Pancreas (tissue), 10 donors: Measurements from ENCODE around the gene BLTP3A. TPM values are rescaled to one million over a fixed set of nuclear protein-coding genes. Genes with fewer than 3 reads are reported as not detected.
A peak's percentile ranks its signal among the peaks of the same experiment; 100 is the strongest.
"Not testable (repeated sequence)": the region's sequence is repeated elsewhere in the genome, so short reads cannot be mapped to it uniquely, and the experiment has no call there.

ENCODE experiments used
- ATAC-seq, 4 donors: fragments of 200-7000 bp; cut with Tn5 transposase; one replicate each; pipeline versions ENCODE4 v1.8.0 to v1.9.1; 2020; ENCODE audit warnings: mild to moderate bottlenecking in 4 of 4, moderate library complexity in 4 of 4
- DNase-seq, 6 donors: peaks; one replicate each; pipeline ENCODE4 v3.0.0-alpha.2; 2020
- FAIRE-seq: peaks from 2 replicates; lab custom pipeline; 2012; peaks lifted over from hg19 to GRCh38; lab: Jason Lieb, UNC
- H3K27ac ChIP-seq, 4 donors: fragments of 200-600 bp; sonication (generic); 1 replicate in 3 of 4; 2 replicates in 1 of 4; pipeline versions ENCODE4 v1.5.0 to v1.8.0; 2020
- H3K27me3 ChIP-seq, 4 donors: fragments of 200-600 bp; one replicate each; pipeline ENCODE4 v1.8.0; 2021
- H3K36me3 ChIP-seq, 3 donors: fragments of 200-600 bp; sonication (generic) in 1 of 3; one replicate each; pipeline versions ENCODE4 v1.5.0 to v1.8.0; 2020 to 2021
- H3K4me1 ChIP-seq, 3 donors: fragments of 200-600 bp; one replicate each; pipeline ENCODE4 v1.8.0; 2021
- H3K4me3 ChIP-seq, 4 donors: fragments of 200-600 bp; sonication (generic) in 2 of 4; one replicate each; pipeline versions ENCODE4 v1.5.0 to v1.8.0; 2020 to 2021
- H3K9me3 ChIP-seq, 4 donors: fragments of 200-600 bp; one replicate each; pipeline ENCODE4 v1.8.0; 2021
- CTCF ChIP-seq, 4 donors: fragments of 200-600 bp; sonication (generic) in 3 of 4; IDR thresholded peaks; one replicate each; pipeline versions ENCODE4 v1.5.0 to v1.8.0; 2021; ENCODE audit warnings: antibody characterized with exemption in 4 of 4
- WGBS, 2 donors: extraction: QIAGEN DNeasy Blood & Tissue Kit; methylation state at CpG; one replicate each; pipeline ENCODE4 v1.1.7; 2013; 5-methylcytosine and 5-hydroxymethylcytosine counted together
- intact Hi-C, 3 donors: fragments of 100-400 bp; cut with DNase I; formaldehyde crosslinking; loops; one replicate each; pipeline versions ENCODE4 v1.11.1 to v1.14.2; 2022
- polyA plus RNA-seq, 2 donors: library from polyadenylated mRNA; stranded (reverse); fragments of 200-250 nt; gene quantifications; one replicate each; pipeline ENCODE4 v1.2.3, GENCODE V29; 2013
- total RNA-seq, 6 donors: library from RNA; stranded (reverse); fragmentation: NEBNext Ultra II Directional in 4 of 6; extraction: Animal tissue kit (Norgen Biotek cat#: 25700) in 4 of 6; gene quantifications; one replicate each; pipeline versions ENCODE4 v1.2.1 to v1.2.4, GENCODE V29; 2021 to 2023
- donor health status: healthy with polysubstance abuse.
- donor health status: DM: no; HTN: no; CAD: no; lungs with moderate emphysema.
- donor health status: DM: no; HTN: no; CAD: no.
- donor health status: control.
- donor health status: control.
- donor health status: Bipolar disorder and iron deficiency.
- donor health status: DM: yes; HTN: yes; CAD: no.
- donor health status: DM: no; HTN: no; CAD: no.
- donor health status: DM: no; HTN: no; CAD: no.
- donor health status: DM: yes; HTN: yes; CAD: no.

The BLTP3A gene
- total and polyA plus RNA-seq, 8 donors, result 2.5 to 14.4 (median 8.6) TPM

- Histone ChIP-seq H3K27me3 (no peaks in the 10 kb centered on the region), H3K27ac (peak overlapping the region; percentile 22 to 76 (median 62)), H3K4me3 (no peak overlapping the region), H3K4me1 (peaks cover 0 to 10% (median 6%) of the 10 kb centered on the region in 3 donors), H3K36me3 (no peaks in the 10 kb centered on the region), H3K9me3 (no peaks in the 10 kb centered on the region)
- 50 to 56% methylated on average over 6 of the region's 6 CpGs for WGBS, 2 donors
- no peak for TF ChIP-seq CTCF (IDR thresholded peaks at IDR 0.05)
- DNase-seq (no peak), ATAC-seq (peak in 3 of 4 donors; percentile 29 to 32 (median 29)), FAIRE-seq (no peak)
- intact Hi-C loops, result no loop called here
Observed at GRCh38 chr6:34746104-34746846, 45.6 kb upstream of the BLTP3A start.

GRCh38 chr6:34748757-34749156 lies 43.1 kb upstream of the BLTP3A start:
- no peak for FAIRE-seq
- WGBS, 2 donors, result 90 to 95% methylated on average over 2 of the region's 2 CpGs
- TF ChIP-seq CTCF (IDR thresholded peaks at IDR 0.05), result no peak
- H3K9me3 ChIP-seq, result no peaks in the 10 kb centered on the region
- ATAC-seq, result no peak
- H3K4me3 ChIP-seq, result no peak overlapping the region
- no peak for DNase-seq
- peaks cover 0 to 10% (median 6%) of the 10 kb centered on the region in 3 donors for H3K4me1 ChIP-seq
- H3K27me3 ChIP-seq, result no peaks in the 10 kb centered on the region
- no peak overlapping the region for H3K27ac ChIP-seq
- H3K36me3 ChIP-seq, result no peaks in the 10 kb centered on the region
- intact Hi-C loops, result no loop called here

- Histone ChIP-seq H3K27ac (peak overlapping the region; percentile 85 to 97 (median 90)), H3K4me3 (peak overlapping the region; percentile 29 to 82 (median 57))
- H3K27me3 ChIP-seq, FAIRE-seq, H3K9me3 ChIP-seq, intact Hi-C loops, H3K36me3 ChIP-seq, H3K4me1 ChIP-seq: not testable (repeated sequence)
- 14 to 22% methylated on average over 17 of the region's 17 CpGs for WGBS, 2 donors
- ATAC-seq, result peak; percentile 40 to 69 (median 54)
- peak in 1 of 4 donors; percentile 16 for TF ChIP-seq CTCF (IDR thresholded peaks at IDR 0.05)
- DNase-seq, result peak in 1 of 6 donors; percentile 17
Observed at GRCh38 chr6:34756513-34756856, 35.4 kb upstream of the BLTP3A start.

GRCh38 chr6:34757687-34758274 lies 34.1 kb upstream of the BLTP3A start:
- FAIRE-seq, result no peak
- Histone ChIP-seq H3K27me3 (no peaks in the 10 kb centered on the region), H3K4me1 (peaks cover 0 to 9% (median 4%) of the 10 kb centered on the region in 3 donors), H3K36me3 (peaks cover 0 to 4% (median 3%) of the 10 kb centered on the region in 3 donors), H3K4me3 (peak overlapping the region; percentile 29 to 82 (median 57)), H3K27ac (peak overlapping the region; percentile 85 to 97 (median 90)), H3K9me3 (no peaks in the 10 kb centered on the region)
- no peak for DNase-seq
- no peak for TF ChIP-seq CTCF (IDR thresholded peaks at IDR 0.05)
- intact Hi-C loops, result no loop called here
- ATAC-seq, result no peak
- WGBS, 2 donors, result 6% methylated on average over 11 of the region's 11 CpGs

GRCh38 chr6:34760108-34760507 lies 31.8 kb upstream of the BLTP3A start:
- H3K4me1 ChIP-seq, result peaks cover 0 to 9% (median 4%) of the 10 kb centered on the region in 3 donors
- ATAC-seq (no peak), FAIRE-seq (no peak), DNase-seq (no peak)
- H3K27ac ChIP-seq, result no peak overlapping the region
- intact Hi-C loops, result no loop called here
- H3K36me3 ChIP-seq, result peaks cover 0 to 10% (median 3%) of the 10 kb centered on the region in 3 donors
- WGBS, 2 donors, result 92 to 94% methylated on average over 8 of the region's 8 CpGs
- H3K27me3 ChIP-seq, result no peaks in the 10 kb centered on the region
- no peaks in the 10 kb centered on the region for H3K9me3 ChIP-seq
- no peak for TF ChIP-seq CTCF (IDR thresholded peaks at IDR 0.05)
- H3K4me3 ChIP-seq, result no peak overlapping the region

GRCh38 chr6:34761681-34762080 lies 30.2 kb upstream of the BLTP3A start:
- peaks cover 0 to 19% (median 3%) of the 10 kb centered on the region in 3 donors for H3K36me3 ChIP-seq
- DNase-seq, H3K27ac ChIP-seq, ATAC-seq, H3K4me3 ChIP-seq, H3K4me1 ChIP-seq, intact Hi-C loops, H3K9me3 ChIP-seq, H3K27me3 ChIP-seq, FAIRE-seq: not testable (repeated sequence)
- 87% methylated on average over 5 of the region's 5 CpGs for WGBS, 2 donors
